Skeletal muscle cell (primary cell): ENCODE measurements around the gene MAMDC4.
"Not testable (repeated sequence)": the region's sequence is repeated elsewhere in the genome, so short reads cannot be mapped to it uniquely, and the experiment has no call there.

Experiments used
- DNase-seq: peaks from one replicate; pipeline ENCODE4 v3.0.0-alpha.2; 2010; ENCODE audit warnings: low read depth
- H3K4me3 ChIP-seq: 2 replicates; pipeline ENCODE4 v1.5.1; 2011; ENCODE audit warnings: low read depth, mild to moderate bottlenecking, control low read depth, low read length, moderate library complexity

Gene MAMDC4

GRCh38 chr9:136857581-136858412 lies 5.7 kb downstream of the MAMDC4 start:
- no peak overlapping the region for H3K4me3 ChIP-seq
- no peak for DNase-seq

DNA sequence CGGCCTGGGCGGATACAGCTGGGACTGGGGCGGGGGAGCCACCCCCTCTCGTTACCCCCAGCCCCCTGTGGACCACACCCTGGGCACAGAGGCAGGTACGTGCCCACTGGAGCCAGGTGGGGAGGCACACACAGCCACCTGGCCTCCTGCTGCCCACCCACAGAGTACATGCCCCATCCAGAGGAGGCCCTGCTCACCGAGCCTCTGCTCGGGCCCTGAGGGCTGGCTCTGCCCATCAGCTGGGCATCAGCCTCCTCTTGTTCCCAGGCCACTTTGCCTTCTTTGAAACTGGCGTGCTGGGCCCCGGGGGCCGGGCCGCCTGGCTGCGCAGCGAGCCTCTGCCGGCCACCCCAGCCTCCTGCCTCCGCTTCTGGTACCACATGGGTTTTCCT lies 6.3 kb downstream of the MAMDC4 start:
- no peak overlapping the region for H3K4me3 ChIP-seq
- no peak for DNase-seq

DNA sequence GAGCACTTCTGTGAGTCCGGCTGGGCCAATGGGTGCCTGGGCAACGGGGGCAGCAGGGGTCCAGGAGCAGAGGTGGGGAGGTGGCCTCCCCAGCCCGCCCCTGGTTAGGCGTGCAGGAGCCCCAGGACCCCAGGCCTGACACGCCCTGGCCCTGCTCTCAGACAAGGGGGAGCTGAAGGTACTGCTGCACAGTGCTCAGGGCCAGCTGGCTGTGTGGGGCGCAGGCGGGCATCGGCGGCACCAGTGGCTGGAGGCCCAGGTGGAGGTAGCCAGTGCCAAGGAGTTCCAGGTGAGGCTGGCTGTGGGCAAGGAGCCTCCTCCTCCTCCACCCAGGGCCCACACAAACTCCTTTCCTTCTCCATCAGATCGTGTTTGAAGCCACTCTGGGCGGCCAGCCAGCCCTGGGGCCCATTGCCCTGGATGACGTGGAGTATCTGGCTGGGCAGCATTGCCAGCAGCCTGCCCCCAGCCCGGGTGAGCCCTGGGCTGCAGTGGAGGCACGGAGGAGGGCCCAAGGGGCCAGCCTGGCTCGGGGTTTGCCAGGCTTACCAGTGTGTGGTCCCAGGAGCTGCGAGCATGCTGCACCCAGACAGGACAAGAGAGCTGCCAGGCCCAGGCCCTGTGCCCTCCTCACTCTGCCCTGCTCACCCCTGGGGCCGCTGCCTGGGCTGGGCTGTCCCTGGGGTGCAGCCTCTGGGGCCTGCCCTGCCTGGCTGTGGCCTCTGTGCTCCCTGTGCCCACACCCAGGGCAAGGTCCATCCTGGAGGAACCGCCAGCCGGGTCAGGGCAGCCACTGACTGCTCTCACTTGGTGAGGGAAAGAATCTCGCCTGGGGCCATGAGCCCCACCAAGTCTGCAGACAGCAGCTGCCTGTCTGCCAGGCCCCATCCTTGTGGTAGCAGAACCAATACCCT lies 7.0 kb downstream of the MAMDC4 start:
- no peak for DNase-seq
- no peak overlapping the region for H3K4me3 ChIP-seq

GRCh38 chr9:136860529-136860928 lies 8.4 kb downstream of the MAMDC4 start:
- DNase-seq = no peak
- H3K4me3 ChIP-seq = no peak overlapping the region

DNA sequence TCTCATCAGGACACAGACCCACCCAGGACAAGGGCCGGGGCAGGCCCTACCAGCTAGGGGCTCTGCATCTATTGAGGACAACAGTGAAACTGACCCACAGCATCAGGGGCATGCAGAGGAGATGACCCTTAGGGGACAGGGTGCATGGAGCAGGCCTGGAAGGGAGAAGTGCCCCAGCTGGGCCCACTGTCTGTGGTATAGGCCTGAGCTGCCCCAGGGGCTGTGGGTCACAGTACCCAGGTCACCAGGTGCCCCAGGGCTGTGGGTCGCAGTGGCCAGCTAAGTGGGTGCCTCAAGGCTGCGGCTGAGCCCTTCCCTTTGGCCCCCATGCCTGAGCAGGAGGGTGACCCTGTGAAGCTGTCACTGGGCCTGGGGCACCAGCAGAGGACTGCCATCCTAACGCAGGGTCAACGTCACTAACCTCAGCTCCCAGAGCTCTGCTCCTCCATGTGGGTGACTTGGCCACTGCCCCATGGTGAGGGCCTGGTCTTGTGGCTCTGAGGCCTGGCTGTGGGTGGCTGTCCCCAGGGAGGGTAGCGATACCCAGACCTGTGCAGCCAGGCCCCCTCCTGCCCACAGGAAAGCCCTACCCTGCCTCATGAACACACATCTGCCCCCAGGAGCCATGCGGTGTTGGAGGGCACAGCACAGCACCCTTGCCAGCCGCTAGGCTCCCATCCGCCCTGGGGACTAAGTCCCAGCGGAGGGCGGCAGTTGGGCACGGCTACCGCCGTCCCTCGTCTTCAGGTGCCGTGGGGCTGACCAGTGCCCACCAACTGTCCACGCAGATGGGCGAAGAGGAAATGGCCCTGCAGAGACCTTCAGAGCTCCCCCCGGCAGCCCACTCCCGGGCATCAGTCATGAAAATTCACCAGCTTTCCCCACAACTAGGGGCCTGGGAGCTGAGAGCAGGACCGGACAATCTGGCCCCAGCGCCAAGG lies 9.1 kb downstream of the MAMDC4 start:
- H3K4me3 ChIP-seq = no peak overlapping the region
- no peak for DNase-seq

GRCh38 chr9:136861874-136862457 lies 9.8 kb downstream of the MAMDC4 start:
- H3K4me3 ChIP-seq = no peak overlapping the region
- no peak for DNase-seq

DNA sequence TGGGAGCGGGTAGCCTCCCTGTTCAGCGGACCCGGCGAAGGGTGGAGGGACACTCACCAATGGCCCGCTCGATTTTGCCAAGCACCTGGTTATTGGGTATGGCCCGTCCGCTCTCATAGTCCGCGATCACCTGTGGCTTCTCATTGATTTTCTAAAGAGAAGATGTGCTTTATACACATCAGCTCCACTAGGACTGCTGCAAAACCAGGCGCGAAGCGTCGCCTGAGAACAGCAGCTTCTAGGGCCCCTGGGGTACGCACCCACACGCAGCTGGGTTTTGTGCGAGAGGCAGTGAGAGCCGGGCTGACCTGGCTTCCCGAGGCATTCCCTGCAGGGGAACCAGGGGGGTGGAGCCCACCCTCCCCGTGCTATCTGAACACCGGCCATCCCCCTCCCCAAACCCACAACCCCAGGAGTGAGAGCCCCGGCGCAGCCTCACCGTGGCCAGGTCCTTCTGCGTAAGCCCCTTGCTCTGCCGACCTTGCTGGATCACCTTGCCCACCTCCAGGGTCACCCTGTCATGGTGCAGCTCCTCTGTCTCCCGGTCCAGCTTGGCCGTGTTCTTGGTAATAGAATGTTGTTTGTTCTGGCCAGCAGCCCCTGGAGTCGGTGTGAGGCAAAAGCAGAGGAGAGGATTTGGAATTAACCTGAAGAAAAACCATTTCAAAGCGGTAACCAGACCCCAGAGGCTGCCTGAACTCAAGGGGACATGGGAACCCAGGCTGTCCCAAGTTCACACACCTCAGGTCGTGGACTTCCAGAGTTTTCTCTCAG lies 10.9 kb downstream of the MAMDC4 start:
- H3K4me3 ChIP-seq = no peak overlapping the region
- DNase-seq = no peak

DNA sequence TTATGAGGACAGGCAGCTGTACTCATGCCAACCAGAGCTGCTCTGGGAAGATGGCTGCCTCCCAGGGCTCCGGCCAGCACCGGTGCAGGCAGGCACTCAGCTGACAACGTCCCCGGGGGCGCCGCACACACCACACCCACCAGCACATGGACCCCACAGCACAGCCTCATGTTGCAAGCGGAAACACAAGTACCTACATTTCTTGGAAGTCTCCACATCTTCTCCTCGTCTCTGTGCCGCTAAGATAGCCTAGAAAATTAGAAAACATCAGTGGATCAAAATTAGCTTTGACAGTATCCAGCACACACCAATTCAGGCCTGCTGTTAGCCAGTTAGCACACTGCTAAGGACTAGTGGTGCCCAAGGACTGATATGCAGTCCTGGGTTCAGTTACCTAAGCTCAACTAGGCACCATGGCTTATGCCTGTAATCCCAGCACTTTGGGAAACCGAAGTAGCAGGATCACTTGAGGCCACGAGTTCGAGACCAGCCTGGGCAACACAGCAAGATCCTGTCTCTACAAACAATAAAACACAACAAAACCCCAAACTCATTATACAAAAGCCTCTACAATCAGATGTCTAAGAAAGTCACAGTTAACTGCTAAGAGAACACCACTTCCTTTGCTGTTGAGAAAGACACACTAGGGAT lies 11.6 kb downstream of the MAMDC4 start:
- no peak for DNase-seq
- H3K4me3 ChIP-seq = no peak overlapping the region

DNA sequence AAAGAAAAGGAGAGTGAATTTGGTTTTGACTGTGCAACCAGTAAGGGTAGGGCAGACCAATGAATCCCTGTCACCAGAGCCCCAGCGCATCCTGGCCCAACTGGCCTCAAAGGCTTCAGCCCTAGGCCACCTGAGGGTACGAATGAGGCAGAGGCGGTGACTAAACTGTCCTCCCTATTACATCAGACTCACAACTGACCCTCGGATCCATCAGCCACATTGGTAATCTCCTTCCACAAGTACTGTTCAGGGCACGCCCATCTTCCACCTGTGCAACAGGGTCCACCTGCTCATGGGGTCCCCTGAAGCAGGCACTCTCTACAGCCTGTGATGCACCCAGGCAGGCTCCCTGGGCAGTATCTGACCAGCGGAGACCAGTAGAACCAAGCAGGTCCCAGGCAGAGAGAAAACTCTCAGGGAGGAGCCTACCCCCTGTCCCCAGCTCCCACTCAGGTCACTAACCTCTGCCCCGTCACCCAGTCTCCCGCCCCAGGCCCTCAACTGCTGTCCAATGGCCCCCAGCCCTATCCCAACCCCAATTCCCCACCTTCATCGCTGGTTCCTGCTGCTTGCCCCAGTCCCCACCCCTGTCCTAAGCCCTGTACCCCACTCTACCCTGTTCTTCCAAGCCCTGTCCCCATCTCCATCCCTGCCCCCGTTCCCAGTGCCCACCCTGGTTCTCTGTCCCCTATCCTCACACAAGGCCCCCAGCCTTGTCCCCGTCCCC lies 13.1 kb downstream of the MAMDC4 start:
- no peak for DNase-seq
- H3K4me3 ChIP-seq = peak overlapping the region; percentile 89

- H3K4me3 ChIP-seq = peak overlapping the region; percentile 89
- DNase-seq = no peak
These were observed 13.6 kb downstream of the MAMDC4 start for GRCh38 chr9:136865768-136866103.

GRCh38 chr9:136866898-136867421 lies 14.8 kb downstream of the MAMDC4 start:
- DNase-seq = not testable (repeated sequence)
- H3K4me3 ChIP-seq = peak overlapping the region; percentile 89

GRCh38 chr9:136867480-136867879 lies 15.3 kb downstream of the MAMDC4 start:
- DNase-seq = no peak
- no peak overlapping the region for H3K4me3 ChIP-seq

DNA sequence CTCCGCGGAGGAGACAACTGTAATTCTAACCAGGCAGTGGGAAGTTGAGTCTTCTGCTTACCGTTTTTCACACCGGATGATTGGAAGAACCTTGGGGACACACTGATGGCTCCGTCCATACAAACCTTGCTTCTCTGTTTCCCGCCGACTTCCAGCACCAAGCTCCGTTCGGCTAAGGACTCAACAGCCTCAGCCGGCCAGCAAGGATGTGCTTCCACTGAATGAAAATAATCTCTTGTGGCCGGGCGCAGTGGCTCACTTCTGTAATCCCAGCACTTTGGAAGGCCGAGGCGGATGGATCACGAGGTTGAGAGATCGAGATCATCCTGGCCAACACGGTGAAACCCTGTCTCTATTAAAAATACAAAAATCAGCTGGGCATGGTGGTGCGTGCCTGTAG lies 15.8 kb downstream of the MAMDC4 start:
- no peak for DNase-seq
- no peak overlapping the region for H3K4me3 ChIP-seq

GRCh38 chr9:136868644-136869043 lies 16.5 kb downstream of the MAMDC4 start:
- no peak for DNase-seq
- no peak overlapping the region for H3K4me3 ChIP-seq

GRCh38 chr9:136869611-136870010 lies 17.5 kb downstream of the MAMDC4 start:
- not testable (repeated sequence) for H3K4me3 ChIP-seq, DNase-seq

- H3K4me3 ChIP-seq = no peak overlapping the region
- DNase-seq = no peak
These were observed 23.0 kb downstream of the MAMDC4 start for GRCh38 chr9:136875155-136875554.

DNA sequence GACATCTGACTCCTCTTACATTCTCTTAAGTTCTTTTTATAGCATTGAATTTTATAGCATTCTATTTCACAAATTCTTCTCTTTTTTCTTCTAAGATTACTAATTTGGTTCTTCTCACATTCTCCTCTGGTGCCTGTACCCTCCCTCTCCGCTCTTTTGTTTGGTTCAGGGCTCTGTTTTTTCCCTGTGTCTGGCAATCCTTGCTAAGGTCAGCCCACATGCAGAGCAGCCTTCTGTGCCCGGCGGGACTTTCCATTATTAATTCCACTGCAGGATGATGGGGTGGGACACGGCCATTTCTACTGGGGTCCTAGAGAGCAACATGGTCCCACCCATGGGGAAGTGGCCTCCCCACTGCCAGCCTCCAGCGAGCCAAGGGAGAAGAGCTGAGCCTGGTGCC lies 24.3 kb downstream of the MAMDC4 start:
- H3K4me3 ChIP-seq = no peak overlapping the region
- DNase-seq = no peak
